ENCODE results near the gene ARNT2. TPM values are rescaled to one million over a fixed set of nuclear protein-coding genes. Genes with fewer than 3 reads are reported as not detected.

Gene ARNT2
- total RNA-seq, 1 experiment from 2014 or later = 16.8 TPM

DNA sequence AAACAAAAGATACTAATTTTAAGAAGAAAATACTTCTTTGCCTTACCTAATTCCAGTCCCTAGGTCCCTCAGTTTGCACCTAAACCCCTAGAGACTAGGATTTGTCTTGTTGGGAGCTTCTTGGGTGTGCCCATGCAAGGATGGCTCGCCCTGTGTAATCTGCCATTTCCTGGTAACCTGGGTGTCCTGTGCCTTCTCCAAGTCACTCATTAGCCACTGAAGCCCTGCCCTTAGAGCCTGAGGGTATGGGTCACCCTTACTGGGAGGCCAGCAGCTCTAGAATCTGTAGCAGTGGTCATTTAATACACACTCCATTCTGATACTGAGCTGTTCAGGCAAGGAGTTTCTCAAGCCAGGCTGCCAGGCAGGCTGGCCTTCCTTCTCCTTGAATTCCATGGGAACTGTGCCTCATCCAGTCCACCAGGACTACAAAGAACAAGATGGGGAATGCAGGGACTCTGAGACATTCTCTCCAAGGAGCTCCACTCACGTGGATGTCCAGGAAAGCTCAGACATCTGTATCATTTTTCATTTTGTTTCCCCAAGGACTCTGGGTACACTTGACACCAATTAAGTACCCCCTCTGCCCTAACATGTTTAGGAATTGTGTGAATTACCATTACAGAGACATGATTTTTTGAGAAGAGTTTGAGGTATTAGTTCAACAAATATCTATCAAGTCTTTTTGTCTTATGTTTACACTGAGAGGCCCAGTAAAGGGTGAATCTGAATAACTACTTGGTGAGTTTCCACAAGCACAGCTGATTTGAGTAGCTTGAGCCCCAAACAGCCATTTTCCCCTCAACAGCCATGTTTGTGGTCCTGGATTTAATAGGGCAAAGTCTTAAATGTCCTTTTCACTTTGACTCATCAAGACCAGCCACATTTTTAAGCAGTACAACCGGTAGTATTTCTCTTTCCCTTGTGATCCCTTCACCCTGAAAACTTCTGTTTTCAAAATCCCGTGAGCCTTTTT is 52.6 kb downstream of the ARNT2 start:
- POLR2A ChIA-PET = no interaction called here
- DNase-seq (ENCODE audit: low read depth, low spot score) (no peak), ATAC-seq (no peak)
- H3K4me3 ChIP-seq (ENCODE audit: low read depth in 2 of 2, low read length in 2 of 2) = no peak overlapping the region
- BruUV-seq (replicated peaks) = no TSS peak
- H3K27me3 ChIP-seq (ENCODE audit: control insufficient read depth, insufficient read depth, low read length) = 0 out of 2 replicates have a peak, but pooled peaks cover 2% of the 10 kb centered on the region
- CTCF ChIA-PET = interaction anchor here (1.4 kb wide), 2 partner anchors 111 to 320 kb away, joined by 3 to 9 read pairs; no protein-coding TSS in a partner anchor
- no peaks in the 10 kb centered on the region for H3K36me3 ChIP-seq (ENCODE audit: control insufficient read depth, insufficient read depth, low read length)
- intact Hi-C loops (cut with micrococcal nuclease; ENCODE audit: unreplicated experiment) = loop anchor here (5.0 to 10.0 kb wide), 2 partner anchors 108 to 515 kb away; no protein-coding TSS in a partner anchor
- peaks cover 10% of the 10 kb centered on the region for H3K4me1 ChIP-seq (ENCODE audit: control insufficient read depth, insufficient read depth, low read length)
- in situ Hi-C loops (cut with HindIII; ENCODE audit: low pct_unique_long_range_greater_than_20kb, low sequenced_read_pairs) = no loop called here
- TF ChIP-seq TCF7L2 (IDR thresholded peaks at IDR 0.05; ENCODE audit: low read depth, low read length) = no peak
- no peak for TF ChIP-seq POLR2AphosphoS5 (IDR thresholded peaks at IDR 0.05; ENCODE audit: low read depth, low read length)
- no peak for TF ChIP-seq REST (IDR thresholded peaks at IDR 0.05; ENCODE audit: insufficient read depth in 1 of 2, low read depth in 2 of 2, low read length in 1 of 2)
- no peak for TF ChIP-seq SIN3A (IDR thresholded peaks at IDR 0.05; ENCODE audit: borderline replicate concordance, insufficient read depth, low read depth, low read length)
- TF ChIP-seq CTCF (IDR thresholded peaks at IDR 0.05) = no peak
- H3K9me3 ChIP-seq (ENCODE audit: control insufficient read depth, insufficient read depth, low read depth, low read length) = no peaks in the 10 kb centered on the region
- H3K27ac ChIP-seq (ENCODE audit: low read length) = no peak overlapping the region

GRCh38 chr15:80457896-80458295 is 53.7 kb downstream of the ARNT2 start:
- Histone ChIP-seq H3K4me3 (ENCODE audit: low read depth in 2 of 2, low read length in 2 of 2) (no peak overlapping the region), H3K9me3 (ENCODE audit: control insufficient read depth, insufficient read depth, low read depth, low read length) (no peaks in the 10 kb centered on the region), H3K4me1 (ENCODE audit: control insufficient read depth, insufficient read depth, low read length) (peaks cover 10% of the 10 kb centered on the region), H3K27me3 (ENCODE audit: control insufficient read depth, insufficient read depth, low read length) (0 out of 2 replicates have a peak, but pooled peaks cover 2% of the 10 kb centered on the region), H3K27ac (ENCODE audit: low read length) (no peak overlapping the region), H3K36me3 (ENCODE audit: control insufficient read depth, insufficient read depth, low read length) (no peaks in the 10 kb centered on the region)
- BruUV-seq (replicated peaks) = no TSS peak
- intact Hi-C loops (cut with micrococcal nuclease; ENCODE audit: unreplicated experiment) = loop anchor here (5.0 to 10.0 kb wide), 2 partner anchors 107 to 514 kb away; no protein-coding TSS in a partner anchor
- TF ChIP-seq TCF7L2 (IDR thresholded peaks at IDR 0.05; ENCODE audit: low read depth, low read length) (no peak), POLR2AphosphoS5 (IDR thresholded peaks at IDR 0.05; ENCODE audit: low read depth, low read length) (no peak), SIN3A (IDR thresholded peaks at IDR 0.05; ENCODE audit: borderline replicate concordance, insufficient read depth, low read depth, low read length) (no peak), CTCF (IDR thresholded peaks at IDR 0.05) (no peak), REST (IDR thresholded peaks at IDR 0.05; ENCODE audit: insufficient read depth in 1 of 2, low read depth in 2 of 2, low read length in 1 of 2) (no peak)
- no peak for DNase-seq (ENCODE audit: low read depth, low spot score)
- in situ Hi-C loops (cut with HindIII; ENCODE audit: low pct_unique_long_range_greater_than_20kb, low sequenced_read_pairs) = no loop called here
- ChIA-PET CTCF (no interaction called here), POLR2A (no interaction called here)
- ATAC-seq = no peak
